CD4-positive, CD25-positive, alpha-beta regulatory T cell (primary cell): Measurements from ENCODE around the gene APP. TPM values are rescaled to one million over a fixed set of nuclear protein-coding genes. Genes with fewer than 3 reads are reported as not detected.

Source experiments
- ATAC-seq, 2 donors: fragments of 150-1000 bp; cut with Tn5 transposase; one replicate each; pipeline ENCODE4 v1.10.0; 2021; ENCODE audit warnings: low read depth in 2 of 2, moderate number of reproducible peaks in 2 of 2, moderate library complexity in 1 of 2
- DNase-seq, 3 donors: peaks; one replicate each; pipeline versions ENCODE4 v3.0.0 to v3.0.0-alpha.2; 2012 to 2022; ENCODE audit warnings: mixed read lengths in 1 of 3
- H3K27ac ChIP-seq: one replicate; pipeline ENCODE4 v1.7.0; 2013; ENCODE audit warnings: mild to moderate bottlenecking, low read length; ENCODE audit not compliant: insufficient read depth, poor library complexity, severe bottlenecking
- H3K27me3 ChIP-seq: one replicate; pipeline ENCODE4 v1.7.0; 2013; ENCODE audit warnings: low read length; ENCODE audit not compliant: control insufficient read depth, insufficient read depth
- H3K36me3 ChIP-seq: one replicate; pipeline ENCODE4 v1.7.0; 2013; ENCODE audit warnings: mild to moderate bottlenecking, low read length, moderate library complexity; ENCODE audit not compliant: control insufficient read depth, insufficient read depth
- H3K4me1 ChIP-seq: 2 replicates; pipeline ENCODE4 v1.7.0; 2013; ENCODE audit warnings: mild to moderate bottlenecking, low read length; ENCODE audit not compliant: insufficient read depth, control insufficient read depth, poor library complexity, severe bottlenecking
- H3K4me3 ChIP-seq: one replicate; pipeline ENCODE4 v1.7.0; 2013; ENCODE audit warnings: low read depth, mild to moderate bottlenecking, low read length, moderate library complexity
- H3K9me3 ChIP-seq, 2 experiments: 1 replicate in 1 of 2; 2 replicates in 1 of 2; pipeline ENCODE4 v1.7.0; 2013; ENCODE audit warnings: low read length in 2 of 2, mild to moderate bottlenecking in 1 of 2, moderate library complexity in 1 of 2; ENCODE audit not compliant: control insufficient read depth in 2 of 2
- H3K27ac Mint-ChIP-seq, 3 donors: one replicate each; pipeline ENCODE4 v1.8.0; 2020 to 2022; ENCODE audit warnings: mild to moderate bottlenecking in 3 of 3, mixed read lengths in 3 of 3, moderate library complexity in 2 of 3
- H3K27me3 Mint-ChIP-seq: one replicate; pipeline ENCODE4 v1.8.0; 2022; ENCODE audit warnings: mild to moderate bottlenecking, mixed read lengths
- H3K36me3 Mint-ChIP-seq: one replicate; pipeline ENCODE4 v1.8.0; 2020; ENCODE audit warnings: mixed read lengths
- H3K4me1 Mint-ChIP-seq, 4 donors: one replicate each; pipeline ENCODE4 v1.8.0; 2020 to 2022; ENCODE audit warnings: mixed read lengths in 4 of 4, mild to moderate bottlenecking in 1 of 4
- H3K4me3 Mint-ChIP-seq, 4 donors: one replicate each; pipeline ENCODE4 v1.8.0; 2020 to 2022; ENCODE audit warnings: mild to moderate bottlenecking in 4 of 4, mixed read lengths in 4 of 4, moderate library complexity in 3 of 4
- H3K9me3 Mint-ChIP-seq, 7 donors: one replicate each; pipeline ENCODE4 v1.8.0; 2020 to 2022; ENCODE audit warnings: mixed read lengths in 7 of 7, mild to moderate bottlenecking in 3 of 7, moderate library complexity in 2 of 7
- polyA plus RNA-seq, 4 donors: library from polyadenylated mRNA; unstranded; fragments of 300-500 nt; fragmentation: Illumina TruSeq; gene quantifications; one replicate each; pipeline ENCODE4 v1.2.3, GENCODE V29; 2021
- total RNA-seq: library from RNA; stranded (reverse); gene quantifications from one replicate; pipeline ENCODE4 v1.2.3, GENCODE V29; 2022

The APP gene
- total and polyA plus RNA-seq, 5 donors from 2014 or later = 3.9 to 29.5 (median 7.5) TPM

DNA sequence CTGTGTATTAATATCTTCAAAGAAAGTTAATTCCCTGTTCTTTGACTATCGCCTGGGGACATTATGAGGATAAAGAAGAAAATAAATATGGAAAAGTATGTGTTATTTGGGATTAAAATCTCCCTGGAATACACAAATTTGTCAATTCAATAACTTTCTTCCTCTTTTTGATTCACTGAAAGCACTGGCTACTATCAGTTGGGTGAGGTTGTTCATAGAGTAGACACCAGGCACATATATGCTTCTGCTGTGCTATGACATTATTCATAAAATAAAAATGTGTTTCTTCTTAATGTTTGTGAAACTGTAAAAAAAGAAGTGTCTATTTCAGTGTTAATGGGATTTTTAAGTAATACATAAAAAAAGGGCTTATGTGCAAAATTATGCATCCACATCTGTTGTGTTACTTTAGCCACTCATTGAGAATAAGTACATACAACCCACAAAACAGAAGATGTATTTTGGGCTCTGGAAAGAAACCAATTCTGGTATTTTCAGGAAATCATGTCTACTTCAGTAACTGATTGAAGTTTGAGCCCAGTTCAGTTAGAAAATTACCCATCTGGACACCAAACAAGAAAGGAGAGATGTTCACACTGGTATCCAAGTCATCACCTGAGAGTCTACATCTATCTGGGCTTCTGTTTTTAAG is 266.4 kb downstream of the APP start:
- Mint-ChIP-seq H3K4me3 (no peak overlapping the region), H3K4me1 (no peaks in the 10 kb centered on the region), H3K27me3 (no peaks in the 10 kb centered on the region), H3K9me3 (no peaks in the 10 kb centered on the region), H3K36me3 (no peaks in the 10 kb centered on the region), H3K27ac (no peak overlapping the region)
- no peaks in the 10 kb centered on the region for H3K4me1 ChIP-seq
- H3K27ac ChIP-seq = no peak overlapping the region
- H3K9me3 ChIP-seq = no peaks in the 10 kb centered on the region
- no peak for DNase-seq
- H3K27me3 ChIP-seq = no peaks in the 10 kb centered on the region
- no peak for ATAC-seq
- no peaks in the 10 kb centered on the region for H3K36me3 ChIP-seq
- no peak overlapping the region for H3K4me3 ChIP-seq

DNA sequence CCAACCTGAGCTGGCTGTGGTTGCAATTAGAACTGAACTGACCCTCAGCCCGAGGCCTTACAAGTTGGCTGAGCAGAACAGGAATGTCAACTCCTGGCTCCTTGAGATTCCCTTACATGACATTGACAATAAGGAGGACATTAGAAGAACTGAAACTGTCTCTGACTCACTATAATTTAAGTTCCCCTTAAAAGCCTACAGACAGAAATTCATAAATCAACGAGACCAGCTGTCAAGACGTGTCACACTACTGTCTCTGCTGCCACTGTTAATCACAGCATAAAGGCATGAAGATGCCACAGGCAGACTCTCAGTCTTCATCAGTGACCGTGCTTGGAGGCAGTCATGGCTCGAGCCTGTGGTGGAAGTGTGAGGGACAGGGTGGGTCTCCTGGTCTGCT is 267.0 kb downstream of the APP start:
- Histone ChIP-seq H3K27ac (no peak overlapping the region), H3K4me3 (no peak overlapping the region), H3K4me1 (no peaks in the 10 kb centered on the region), H3K27me3 (no peaks in the 10 kb centered on the region), H3K9me3 (no peaks in the 10 kb centered on the region), H3K36me3 (no peaks in the 10 kb centered on the region)
- DNase-seq (no peak), ATAC-seq (no peak)
- Mint-ChIP-seq H3K27ac (no peak overlapping the region), H3K27me3 (no peaks in the 10 kb centered on the region), H3K36me3 (no peaks in the 10 kb centered on the region), H3K4me3 (no peak overlapping the region), H3K9me3 (no peaks in the 10 kb centered on the region), H3K4me1 (no peaks in the 10 kb centered on the region)

GRCh38 chr21:25901330-25901979 is 269.1 kb downstream of the APP start:
- H3K4me1 Mint-ChIP-seq = no peaks in the 10 kb centered on the region
- H3K27ac ChIP-seq = no peak overlapping the region
- H3K9me3 Mint-ChIP-seq = no peaks in the 10 kb centered on the region
- H3K4me3 ChIP-seq = no peak overlapping the region
- H3K27ac Mint-ChIP-seq = no peak overlapping the region
- no peaks in the 10 kb centered on the region for H3K9me3 ChIP-seq
- no peak overlapping the region for H3K4me3 Mint-ChIP-seq
- DNase-seq (no peak), ATAC-seq (no peak)
- no peaks in the 10 kb centered on the region for H3K4me1 ChIP-seq
- H3K27me3 ChIP-seq = no peaks in the 10 kb centered on the region
- H3K27me3 Mint-ChIP-seq = no peaks in the 10 kb centered on the region
- H3K36me3 ChIP-seq = no peaks in the 10 kb centered on the region
- no peaks in the 10 kb centered on the region for H3K36me3 Mint-ChIP-seq

DNA sequence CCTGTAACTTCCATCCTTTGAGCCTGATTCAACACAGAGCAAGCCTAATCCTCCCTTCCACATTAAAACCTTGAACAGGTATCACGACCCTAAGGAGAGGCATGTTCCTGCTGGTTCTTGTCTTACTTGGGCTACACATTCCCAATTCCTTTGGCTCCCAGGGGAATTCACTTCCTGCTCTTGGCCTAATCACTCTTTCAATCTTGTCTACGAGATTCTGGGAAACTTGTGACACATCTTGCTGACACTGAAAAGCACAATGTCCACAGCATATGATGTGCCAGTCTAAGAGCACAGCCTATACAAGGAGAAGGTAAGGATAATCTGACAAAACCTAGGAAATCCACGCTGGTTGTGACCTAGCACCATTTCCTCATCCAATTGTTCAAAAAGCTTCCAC is 271.9 kb downstream of the APP start:
- Mint-ChIP-seq H3K27ac (no peak overlapping the region), H3K4me1 (peaks cover 0 to 3% (median under 1%) of the 10 kb centered on the region in 4 donors), H3K4me3 (no peak overlapping the region), H3K27me3 (no peaks in the 10 kb centered on the region), H3K9me3 (no peaks in the 10 kb centered on the region), H3K36me3 (no peaks in the 10 kb centered on the region)
- no peak overlapping the region for H3K27ac ChIP-seq
- H3K36me3 ChIP-seq = no peaks in the 10 kb centered on the region
- H3K27me3 ChIP-seq = no peaks in the 10 kb centered on the region
- H3K4me1 ChIP-seq = no peaks in the 10 kb centered on the region
- H3K9me3 ChIP-seq = no peaks in the 10 kb centered on the region
- no peak for ATAC-seq
- DNase-seq = no peak
- H3K4me3 ChIP-seq = no peak overlapping the region

- Mint-ChIP-seq H3K36me3 (no peaks in the 10 kb centered on the region), H3K27me3 (no peaks in the 10 kb centered on the region), H3K4me3 (no peak overlapping the region), H3K27ac (no peak overlapping the region), H3K4me1 (peaks cover 0 to 3% (median under 1%) of the 10 kb centered on the region in 4 donors), H3K9me3 (no peaks in the 10 kb centered on the region)
- Histone ChIP-seq H3K36me3 (no peaks in the 10 kb centered on the region), H3K27ac (no peak overlapping the region), H3K4me1 (no peaks in the 10 kb centered on the region), H3K27me3 (no peaks in the 10 kb centered on the region), H3K4me3 (no peak overlapping the region), H3K9me3 (no peaks in the 10 kb centered on the region)
- DNase-seq = no peak
- ATAC-seq = no peak
Observed at GRCh38 chr21:25897383-25897782, 273.2 kb downstream of the APP start.

GRCh38 chr21:25896501-25897056 is 274.0 kb downstream of the APP start:
- Mint-ChIP-seq H3K36me3 (peaks cover under 1% of the 10 kb centered on the region), H3K4me1 (peaks cover 0 to 3% (median under 1%) of the 10 kb centered on the region in 4 donors), H3K9me3 (no peaks in the 10 kb centered on the region), H3K27me3 (no peaks in the 10 kb centered on the region), H3K4me3 (no peak overlapping the region), H3K27ac (no peak overlapping the region)
- Histone ChIP-seq H3K36me3 (no peaks in the 10 kb centered on the region), H3K4me3 (no peak overlapping the region), H3K4me1 (no peaks in the 10 kb centered on the region), H3K27me3 (no peaks in the 10 kb centered on the region), H3K27ac (no peak overlapping the region), H3K9me3 (no peaks in the 10 kb centered on the region)
- DNase-seq (no peak), ATAC-seq (no peak)

GRCh38 chr21:25895565-25896205 is 274.9 kb downstream of the APP start:
- Mint-ChIP-seq H3K36me3 (peaks cover 7% of the 10 kb centered on the region), H3K27ac (no peak overlapping the region), H3K4me3 (no peak overlapping the region), H3K9me3 (no peaks in the 10 kb centered on the region), H3K27me3 (no peaks in the 10 kb centered on the region), H3K4me1 (peaks cover 0 to 3% (median under 1%) of the 10 kb centered on the region in 4 donors)
- peak in 2 of 3 donors; percentile 22 to 27 for DNase-seq
- peak; percentile 40 to 63 for ATAC-seq
- Histone ChIP-seq H3K36me3 (no peaks in the 10 kb centered on the region), H3K4me1 (no peaks in the 10 kb centered on the region), H3K4me3 (no peak overlapping the region), H3K9me3 (no peaks in the 10 kb centered on the region), H3K27me3 (no peaks in the 10 kb centered on the region), H3K27ac (no peak overlapping the region)
